Putamen (tissue), 1 donor: ENCODE measurements around the gene SLC15A3.

Experiments used
- DNase-seq: peaks from one replicate; pipeline ENCODE4 v3.0.0-alpha.2; 2016; ENCODE audit warnings: low spot score

The SLC15A3 gene

DNA sequence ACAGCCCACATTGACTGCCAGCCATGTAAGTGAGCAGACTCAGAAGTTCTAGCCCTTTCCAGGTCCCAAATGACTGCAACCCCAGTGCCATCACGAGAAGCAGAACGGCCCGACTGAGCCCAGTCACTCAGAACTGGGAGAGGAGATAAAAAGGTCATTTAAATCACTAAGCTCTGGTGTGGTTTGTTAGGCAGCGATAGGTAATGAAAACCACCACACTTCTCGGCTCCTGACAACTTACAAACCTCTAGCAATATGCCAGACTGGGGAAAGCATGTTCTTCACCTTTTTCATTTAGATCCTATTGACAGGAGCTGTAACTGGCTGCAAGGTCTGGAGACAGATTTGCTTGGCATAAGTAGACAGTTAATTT lies 6.7 kb downstream of the SLC15A3 start:
- no peak for DNase-seq

- DNase-seq, result no peak
Measured at GRCh38 chr11:60944490-60945294, 7.3 kb downstream of the SLC15A3 start.

- DNase-seq, result no peak
Measured at GRCh38 chr11:60942970-60943565, 8.9 kb downstream of the SLC15A3 start.

- no peak for DNase-seq
Measured at GRCh38 chr11:60942219-60942618, 9.8 kb downstream of the SLC15A3 start.

DNA sequence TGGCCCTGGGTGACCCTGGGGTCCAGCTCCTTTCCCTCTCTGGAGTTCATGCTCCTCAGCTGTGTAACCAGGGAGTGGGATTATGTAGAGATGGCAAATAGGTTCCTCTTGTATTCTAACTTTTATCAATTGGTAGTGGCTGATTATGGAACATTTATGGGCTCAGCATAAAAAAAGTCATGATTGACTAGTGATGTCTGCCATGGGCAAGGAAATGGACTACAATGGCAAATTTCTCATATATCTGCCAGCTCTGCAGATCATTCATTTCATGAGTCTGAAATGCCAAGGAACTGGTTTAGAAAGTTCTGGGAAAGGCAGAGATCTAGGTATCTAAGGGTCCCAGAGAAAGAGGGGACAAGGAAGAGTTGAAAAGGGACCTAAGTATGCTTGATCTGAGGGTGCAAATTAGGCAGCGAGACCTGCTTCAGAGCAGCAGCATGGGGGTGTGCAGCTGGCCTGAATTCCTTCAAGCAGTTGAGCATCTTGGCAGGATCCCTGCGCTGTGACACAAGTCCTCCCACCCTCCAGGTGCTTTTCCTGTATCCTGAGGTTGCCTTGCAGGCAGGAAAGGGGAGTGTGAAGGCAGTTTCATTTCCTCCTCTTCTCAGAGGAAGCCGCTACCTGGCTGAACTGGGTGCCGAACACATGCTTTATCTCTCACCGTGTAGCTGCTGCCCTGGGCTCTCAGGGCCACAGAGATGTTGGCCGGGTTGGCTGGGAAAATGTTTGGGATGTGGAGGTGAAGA lies 10.4 kb downstream of the SLC15A3 start:
- peak; percentile 75 for DNase-seq

DNA sequence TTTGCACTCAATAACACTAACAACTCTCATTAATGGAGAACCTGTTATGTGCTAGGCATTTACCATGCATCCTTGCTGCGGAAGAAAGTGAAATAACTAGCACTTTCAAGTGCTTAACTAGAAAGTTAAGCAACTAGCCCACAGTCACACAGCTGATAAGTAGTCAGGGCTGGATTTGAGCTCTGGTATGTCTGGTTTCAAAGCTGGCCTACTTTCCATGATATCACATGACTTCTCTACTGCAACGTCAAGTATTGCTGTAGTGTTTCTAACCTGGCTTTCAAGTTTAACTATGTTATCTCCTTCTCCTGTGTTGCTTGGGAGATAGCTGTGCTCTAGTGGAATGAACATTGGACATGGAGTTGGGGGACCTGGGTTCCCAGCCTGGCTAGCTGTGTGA lies 12.1 kb downstream of the SLC15A3 start:
- no peak for DNase-seq

GRCh38 chr11:60939301-60939700 lies 12.7 kb downstream of the SLC15A3 start:
- DNase-seq, result no peak

DNA sequence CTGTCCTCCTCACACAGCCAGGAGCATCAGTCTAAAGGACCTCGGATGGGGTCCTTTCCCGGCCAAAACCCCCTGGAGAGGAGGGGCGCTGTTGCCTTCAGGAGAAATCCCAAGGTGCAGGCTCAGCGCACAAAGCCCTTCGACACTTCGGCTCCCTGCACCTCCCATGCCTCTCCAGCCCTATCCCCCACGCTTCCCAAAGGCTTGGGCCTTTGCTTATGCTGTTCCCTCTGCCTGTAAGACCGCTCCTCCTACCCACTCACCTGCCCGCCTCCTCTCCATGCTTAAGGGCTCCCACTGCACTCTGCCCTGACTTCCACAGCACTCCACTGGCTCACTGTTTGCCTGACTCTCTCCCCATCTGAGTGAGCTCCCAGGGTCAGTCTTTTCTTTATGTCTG lies 13.5 kb downstream of the SLC15A3 start:
- DNase-seq, result no peak

DNA sequence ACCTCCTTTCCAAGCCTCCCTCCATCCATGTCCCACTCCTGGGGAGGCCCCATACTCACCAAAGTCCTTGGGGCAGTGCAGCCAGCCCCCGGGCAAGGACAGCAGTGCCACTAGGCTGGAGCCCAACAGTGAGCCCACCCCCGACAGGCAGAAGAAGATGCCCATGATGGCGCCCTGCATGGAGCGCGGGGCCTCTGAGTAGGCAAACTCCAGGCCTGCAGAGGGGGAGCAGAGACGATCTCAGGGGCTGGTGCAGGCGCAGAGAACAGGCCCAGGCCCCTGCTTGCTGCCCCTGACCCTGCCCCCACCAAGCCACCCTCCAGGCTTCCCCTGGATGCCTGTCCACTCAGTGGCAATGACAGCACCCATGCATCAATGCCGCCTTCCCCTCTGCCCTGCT lies 14.2 kb downstream of the SLC15A3 start:
- DNase-seq, result no peak

GRCh38 chr11:60937144-60937527 lies 14.8 kb downstream of the SLC15A3 start:
- no peak for DNase-seq

DNA sequence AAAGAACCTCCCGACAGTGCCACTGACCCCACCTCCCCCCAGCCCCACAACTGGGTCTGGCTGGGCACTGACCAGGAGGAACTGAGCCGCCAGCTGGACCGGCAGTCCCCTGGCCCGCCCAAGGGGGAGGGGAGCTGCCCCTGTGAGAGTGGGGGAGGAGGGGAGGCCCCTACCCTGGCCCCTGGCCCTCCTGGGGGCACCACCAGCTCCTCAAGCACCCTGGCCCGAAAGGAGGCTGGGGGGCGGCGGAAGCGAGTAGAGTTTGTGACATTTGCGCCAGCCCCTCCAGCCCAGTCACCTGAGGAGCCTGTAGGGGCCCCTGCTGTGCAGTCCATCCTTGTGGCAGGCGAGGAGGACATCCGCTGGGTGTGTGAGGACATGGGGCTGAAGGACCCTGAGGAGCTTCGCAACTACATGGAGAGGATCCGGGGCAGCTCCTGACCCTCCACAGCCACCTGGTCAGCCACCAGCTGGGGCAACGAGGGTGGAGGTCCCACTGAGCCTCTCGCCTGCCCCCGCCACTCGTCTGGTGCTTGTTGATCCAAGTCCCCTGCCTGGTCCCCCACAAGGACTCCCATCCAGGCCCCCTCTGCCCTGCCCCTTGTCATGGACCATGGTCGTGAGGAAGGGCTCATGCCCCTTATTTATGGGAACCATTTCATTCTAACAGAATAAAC lies 15.4 kb downstream of the SLC15A3 start:
- no peak for DNase-seq

GRCh38 chr11:60935676-60936442 lies 16.1 kb downstream of the SLC15A3 start:
- no peak for DNase-seq

- DNase-seq, result no peak
Measured at GRCh38 chr11:60934790-60935605, 17.0 kb downstream of the SLC15A3 start.

GRCh38 chr11:60934124-60934789 lies 17.7 kb downstream of the SLC15A3 start:
- no peak for DNase-seq

DNA sequence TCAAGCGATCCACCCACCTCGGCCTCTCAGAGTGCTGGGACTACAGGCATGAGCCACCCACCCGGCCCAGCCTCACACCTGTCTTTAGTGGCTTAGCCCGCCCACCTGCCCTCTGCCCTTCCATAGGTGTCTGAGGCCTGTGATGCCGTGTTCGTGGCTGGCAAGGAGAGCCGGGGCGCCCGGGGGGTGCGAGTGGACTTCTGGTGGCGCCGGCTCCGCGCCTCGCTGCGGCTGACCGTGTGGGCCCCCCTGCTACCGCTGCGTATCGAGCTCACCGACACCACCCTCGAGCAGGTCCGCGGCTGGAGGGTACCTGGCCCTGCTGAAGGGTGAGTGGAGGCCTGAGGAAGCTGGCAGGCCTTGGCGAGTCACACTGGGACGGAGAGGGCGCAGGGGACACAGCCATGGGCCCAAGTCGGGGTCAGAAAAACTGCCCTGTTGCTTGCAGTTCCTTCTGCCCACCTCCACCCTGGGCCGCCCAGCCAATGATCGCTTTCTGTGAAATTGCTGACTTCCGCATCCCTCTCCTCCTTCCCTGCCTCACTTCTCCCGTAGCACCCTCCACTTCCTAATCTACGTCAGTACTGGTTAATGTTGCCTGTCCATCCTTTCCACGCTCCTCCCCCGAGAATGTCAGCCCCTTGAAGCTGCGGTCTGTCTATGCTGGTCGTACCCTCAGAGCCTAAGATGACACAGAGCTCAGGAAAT lies 18.4 kb downstream of the SLC15A3 start:
- DNase-seq, result no peak

- DNase-seq, result no peak
Measured at GRCh38 chr11:60932605-60933356, 19.2 kb downstream of the SLC15A3 start.

- DNase-seq, result no peak
Measured at GRCh38 chr11:60931917-60932316, 20.1 kb downstream of the SLC15A3 start.

- no peak for DNase-seq
Measured at GRCh38 chr11:60930394-60930793, 21.6 kb downstream of the SLC15A3 start.

GRCh38 chr11:60929764-60930163 lies 22.2 kb downstream of the SLC15A3 start:
- DNase-seq, result no peak
